KMS-11 (cell line): ENCODE results near the gene ATXN7L1.

ENCODE experiments used
- H2AFZ ChIP-seq: fragments of 200-600 bp; sonication (generic); 2 replicates; pipeline ENCODE4 v1.6.1; 2016; ENCODE audit warnings: antibody characterized with exemption, mixed run types, low read depth
- H3K27ac ChIP-seq: fragments of 200-600 bp; sonication (generic); 2 replicates; pipeline ENCODE4 v1.6.1; 2016; ENCODE audit warnings: mild to moderate bottlenecking, mixed run types
- H3K27me3 ChIP-seq: fragments of 200-600 bp; sonication (generic); 2 replicates; pipeline ENCODE4 v1.6.1; 2017; ENCODE audit warnings: mild to moderate bottlenecking, low read depth, mixed run types, moderate library complexity; ENCODE audit not compliant: insufficient read depth
- H3K36me3 ChIP-seq: fragments of 200-600 bp; sonication (generic); 2 replicates; pipeline ENCODE4 v1.6.1; 2017; ENCODE audit warnings: mild to moderate bottlenecking, mixed run types; ENCODE audit not compliant: insufficient read depth
- H3K4me1 ChIP-seq: fragments of 200-600 bp; sonication (generic); 2 replicates; pipeline ENCODE4 v1.6.1; 2016; ENCODE audit warnings: mild to moderate bottlenecking, low read depth, mixed run types; ENCODE audit not compliant: poor library complexity, severe bottlenecking
- H3K4me2 ChIP-seq: fragments of 200-600 bp; sonication (generic); 2 replicates; pipeline ENCODE4 v1.7.0; 2016; ENCODE audit warnings: mild to moderate bottlenecking, mixed run types
- H3K4me3 ChIP-seq: fragments of 200-600 bp; sonication (generic); IDR thresholded peaks from 2 replicates; pipeline ENCODE4 v1.6.1; 2017; ENCODE audit warnings: low read depth, low read length, mixed read lengths; ENCODE audit not compliant: insufficient read depth
- H3K79me2 ChIP-seq: fragments of 200-600 bp; sonication (generic); 2 replicates; pipeline ENCODE4 v1.6.1; 2016; ENCODE audit warnings: low read depth, mixed run types; ENCODE audit not compliant: insufficient read depth
- H3K9ac ChIP-seq: fragments of 200-600 bp; sonication (generic); 2 replicates; pipeline ENCODE4 v1.6.1; 2016; ENCODE audit warnings: mild to moderate bottlenecking, mixed run types
- H4K20me1 ChIP-seq: fragments of 200-600 bp; sonication (generic); 2 replicates; pipeline ENCODE4 v1.6.1; 2016; ENCODE audit warnings: mild to moderate bottlenecking, mixed run types; ENCODE audit not compliant: insufficient read depth
- CTCF ChIP-seq: fragments of 200-600 bp; sonication (generic); conservative IDR thresholded peaks from 2 replicates; pipeline ENCODE4 v1.6.1; 2017; ENCODE audit warnings: low read depth, mild to moderate bottlenecking, antibody characterized with exemption, low read length, moderate library complexity, mixed read lengths

The ATXN7L1 gene

GRCh38 chr7:105580022-105580740 is 296.2 kb downstream of the ATXN7L1 start:
- no peak overlapping the region for H3K9ac ChIP-seq
- H3K4me1 ChIP-seq = peaks cover 2% of the 10 kb centered on the region
- H3K79me2 ChIP-seq = no peaks in the 10 kb centered on the region
- H3K4me2 ChIP-seq = no peak overlapping the region
- H3K27ac ChIP-seq = no peak overlapping the region
- H2AFZ ChIP-seq = no peak overlapping the region
- H4K20me1 ChIP-seq = no peaks in the 10 kb centered on the region
- no peak overlapping the region for H3K4me3 ChIP-seq
- no peaks in the 10 kb centered on the region for H3K36me3 ChIP-seq
- no peaks in the 10 kb centered on the region for H3K27me3 ChIP-seq
- TF ChIP-seq CTCF = no peak

DNA sequence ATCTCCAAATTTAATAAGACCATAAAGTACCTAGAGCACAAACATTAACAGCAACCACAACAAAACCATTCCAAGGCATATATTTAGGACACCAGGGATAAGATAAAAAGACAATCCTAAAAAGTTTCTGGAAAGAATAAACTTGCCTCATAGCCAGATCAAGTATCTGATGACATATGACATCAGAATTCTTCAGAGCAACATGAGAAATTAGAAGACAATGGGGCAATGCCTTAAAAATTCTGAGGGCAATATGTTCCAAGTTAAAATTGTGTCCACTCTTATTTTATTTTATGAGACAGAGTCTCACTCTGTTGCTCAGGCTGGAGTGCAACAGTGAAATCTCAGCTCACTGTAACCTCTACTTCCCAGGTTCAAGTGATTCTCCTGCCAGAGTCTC is 297.9 kb downstream of the ATXN7L1 start:
- no peaks in the 10 kb centered on the region for H3K4me1 ChIP-seq
- TF ChIP-seq CTCF = no peak
- no peaks in the 10 kb centered on the region for H3K36me3 ChIP-seq
- H3K9ac ChIP-seq = no peak overlapping the region
- H3K4me3 ChIP-seq = no peak overlapping the region
- no peaks in the 10 kb centered on the region for H4K20me1 ChIP-seq
- H3K79me2 ChIP-seq = no peaks in the 10 kb centered on the region
- no peak overlapping the region for H3K4me2 ChIP-seq
- no peak overlapping the region for H2AFZ ChIP-seq
- H3K27me3 ChIP-seq = no peaks in the 10 kb centered on the region
- no peak overlapping the region for H3K27ac ChIP-seq

GRCh38 chr7:105577251-105577650 is 299.1 kb downstream of the ATXN7L1 start:
- Histone ChIP-seq H4K20me1 (no peaks in the 10 kb centered on the region), H3K27ac (no peak overlapping the region), H3K4me2 (no peak overlapping the region), H3K4me3 (no peak overlapping the region), H3K36me3 (no peaks in the 10 kb centered on the region), H3K79me2 (no peaks in the 10 kb centered on the region), H2AFZ (no peak overlapping the region), H3K27me3 (no peaks in the 10 kb centered on the region), H3K4me1 (no peaks in the 10 kb centered on the region), H3K9ac (no peak overlapping the region)
- TF ChIP-seq CTCF = no peak

GRCh38 chr7:105571891-105572290 is 304.5 kb downstream of the ATXN7L1 start:
- no peaks in the 10 kb centered on the region for H3K79me2 ChIP-seq
- no peak overlapping the region for H3K27ac ChIP-seq
- no peak for TF ChIP-seq CTCF
- H3K4me1 ChIP-seq = no peaks in the 10 kb centered on the region
- H2AFZ ChIP-seq = no peak overlapping the region
- no peaks in the 10 kb centered on the region for H3K27me3 ChIP-seq
- H3K36me3 ChIP-seq = no peaks in the 10 kb centered on the region
- no peak overlapping the region for H3K9ac ChIP-seq
- H4K20me1 ChIP-seq = no peaks in the 10 kb centered on the region
- no peak overlapping the region for H3K4me3 ChIP-seq
- H3K4me2 ChIP-seq = no peak overlapping the region
